Fibroblast of lung (primary cell): ENCODE data around the gene UBE2V1. TPM values are rescaled to one million over a fixed set of nuclear protein-coding genes. Genes with fewer than 3 reads are reported as not detected.

ENCODE experiments used
- DNase-seq, 2 donors: peaks; one replicate each; pipeline versions ENCODE4 v3.0.0 to v3.0.0-alpha.2; 2010; ENCODE audit warnings: low read depth in 2 of 2
- H2AFZ ChIP-seq: 2 replicates; pipeline ENCODE4 v1.5.1; 2012; ENCODE audit warnings: low read length, control low read depth, inconsistent platforms
- H3K27ac ChIP-seq: 2 replicates; pipeline ENCODE4 v1.5.1; 2011; ENCODE audit warnings: low read length, control low read depth; ENCODE audit not compliant: insufficient read depth
- H3K27me3 ChIP-seq: 2 replicates; pipeline ENCODE4 v1.5.1; 2011; ENCODE audit warnings: mild to moderate bottlenecking, low read length; ENCODE audit not compliant: control insufficient read depth, insufficient read depth
- H3K36me3 ChIP-seq: 2 replicates; pipeline ENCODE4 v1.5.1; 2011; ENCODE audit warnings: low read length; ENCODE audit not compliant: control insufficient read depth, insufficient read depth
- H3K4me1 ChIP-seq: 2 replicates; pipeline ENCODE4 v1.5.1; 2011; ENCODE audit warnings: low read length; ENCODE audit not compliant: control insufficient read depth, insufficient read depth; ENCODE audit errors: extremely low read depth
- H3K4me2 ChIP-seq: 2 replicates; pipeline ENCODE4 v1.5.1; 2011; ENCODE audit warnings: low read length, control low read depth; ENCODE audit not compliant: insufficient read depth; ENCODE audit errors: extremely low read depth
- H3K4me3 ChIP-seq, 4 experiments: fragments of 200-600 bp in 1 of 4; sonication (generic) in 1 of 4; replicated peaks in 1 of 4; 2 replicates each; pipeline ENCODE4 v1.5.1; 2011 to 2016; ENCODE audit warnings: low read length in 4 of 4, low read depth in 3 of 4, mild to moderate bottlenecking in 3 of 4, control low read depth in 2 of 4, inconsistent platforms in 1 of 4, mixed read lengths in 1 of 4; ENCODE audit not compliant: insufficient read depth in 1 of 4; ENCODE audit errors: control extremely low read depth in 1 of 4
- H3K79me2 ChIP-seq: 2 replicates; pipeline ENCODE4 v1.5.1; 2012; ENCODE audit warnings: mild to moderate bottlenecking, low read length, inconsistent platforms; ENCODE audit not compliant: control insufficient read depth, insufficient read depth
- H3K9ac ChIP-seq: 2 replicates; pipeline ENCODE4 v1.5.1; 2011; ENCODE audit warnings: mild to moderate bottlenecking, low read length, control low read depth; ENCODE audit not compliant: insufficient read depth
- H3K9me3 ChIP-seq: 2 replicates; pipeline ENCODE4 v1.5.1; 2012; ENCODE audit warnings: low read depth, low read length; ENCODE audit not compliant: control insufficient read depth, insufficient read depth
- H4K20me1 ChIP-seq: 2 replicates; pipeline ENCODE4 v1.5.1; 2011; ENCODE audit warnings: low read length; ENCODE audit not compliant: control insufficient read depth, insufficient read depth; ENCODE audit errors: extremely low read depth
- CTCF ChIP-seq, 2 donors: IDR thresholded peaks in 1 of 2; conservative IDR thresholded peaks in 1 of 2; 1 replicate in 1 of 2; 2 replicates in 1 of 2; pipeline ENCODE4 v1.5.1; 2011 to 2012; ENCODE audit warnings: low read length in 2 of 2, control low read depth in 1 of 2, inconsistent platforms in 1 of 2, low read depth in 1 of 2, mild to moderate bottlenecking in 1 of 2
- EZH2 ChIP-seq: IDR thresholded peaks from 2 replicates; pipeline ENCODE4 v1.5.1; 2012; ENCODE audit warnings: low read length, control low read depth, mild to moderate bottlenecking; ENCODE audit errors: missing control alignments
- polyA plus RNA-seq, 2 donors: library from polyadenylated mRNA; depleted of rRNA in 1 of 2; stranded (reverse) in 1 of 2; unstranded in 1 of 2; fragments of >200 nt; gene quantifications; 2 replicates each; pipeline ENCODE4 v1.2.1, GENCODE V29; 2011 to 2012; ENCODE audit warnings: missing spikeins in 1 of 2
- total RNA-seq: library from RNA; depleted of rRNA; stranded (reverse); fragments of >200 nt; gene quantifications from 2 replicates; pipeline ENCODE4 v1.2.1, GENCODE V29; 2014

The UBE2V1 gene
- total and polyA plus RNA-seq, 2 donors (not counting 1 experiment from before 2014, with no cell fraction given), result 31.7 to 193 TPM

- no peaks in the 10 kb centered on the region for H4K20me1 ChIP-seq
Measured at GRCh38 chr20:50145566-50145965, 32.6 kb upstream of the UBE2V1 start.

GRCh38 chr20:50144362-50144761 is 31.4 kb upstream of the UBE2V1 start:
- Histone ChIP-seq H4K20me1 (no peaks in the 10 kb centered on the region), H3K36me3 (peaks cover 30% of the 10 kb centered on the region), H3K27me3 (no peaks in the 10 kb centered on the region), H3K4me1 (peaks cover 23% of the 10 kb centered on the region), H3K4me3 (no peak overlapping the region), H3K4me2 (no peak overlapping the region), H3K79me2 (peaks cover 69% of the 10 kb centered on the region), H3K9me3 (no peaks in the 10 kb centered on the region), H3K27ac (peak overlapping the region; percentile 51), H3K9ac (no peak overlapping the region), H2AFZ (no peak overlapping the region)
- DNase-seq, result peak; percentile 97 to 98
- TF ChIP-seq CTCF (conservative IDR thresholded peaks at IDR 0.05 in 1 of 2, IDR thresholded peaks at IDR 0.05 in 1 of 2; ENCODE audit: low read depth in 1 of 2, low read length in 2 of 2) (no peak), EZH2 (no peak)

More at GRCh38 chr20:50145566-50145965, 32.6 kb upstream of the UBE2V1 start:
- Histone ChIP-seq H3K79me2 (peaks cover 74% of the 10 kb centered on the region), H3K27ac (peak overlapping the region; percentile 16), H3K36me3 (peaks cover 32% of the 10 kb centered on the region), H3K27me3 (no peaks in the 10 kb centered on the region), H3K4me2 (no peak overlapping the region), H3K4me3 (no peak overlapping the region), H3K9me3 (no peaks in the 10 kb centered on the region), H2AFZ (no peak overlapping the region), H3K9ac (no peak overlapping the region), H3K4me1 (peaks cover 24% of the 10 kb centered on the region)
- TF ChIP-seq CTCF (conservative IDR thresholded peaks at IDR 0.05 in 1 of 2, IDR thresholded peaks at IDR 0.05 in 1 of 2; ENCODE audit: low read depth in 1 of 2, low read length in 2 of 2) (no peak), EZH2 (no peak)
- DNase-seq, result no peak

- no peak for DNase-seq
- TF ChIP-seq EZH2 (no peak), CTCF (conservative IDR thresholded peaks at IDR 0.05 in 1 of 2, IDR thresholded peaks at IDR 0.05 in 1 of 2; ENCODE audit: low read depth in 1 of 2, low read length in 2 of 2) (no peak)
- Histone ChIP-seq H3K36me3 (peaks cover 28% of the 10 kb centered on the region), H3K27me3 (no peaks in the 10 kb centered on the region), H3K4me3 (no peak overlapping the region), H3K79me2 (peaks cover 66% of the 10 kb centered on the region), H3K4me1 (peaks cover 33% of the 10 kb centered on the region), H2AFZ (no peak overlapping the region), H3K4me2 (no peak overlapping the region), H4K20me1 (no peaks in the 10 kb centered on the region), H3K27ac (no peak overlapping the region), H3K9me3 (no peaks in the 10 kb centered on the region), H3K9ac (no peak overlapping the region)
Measured at GRCh38 chr20:50142812-50143211, 29.9 kb upstream of the UBE2V1 start.
